Measurements from ENCODE around the gene TECTB.
A peak's percentile ranks its signal among the peaks of the same experiment; 100 is the strongest.

TECTB gene

DNA sequence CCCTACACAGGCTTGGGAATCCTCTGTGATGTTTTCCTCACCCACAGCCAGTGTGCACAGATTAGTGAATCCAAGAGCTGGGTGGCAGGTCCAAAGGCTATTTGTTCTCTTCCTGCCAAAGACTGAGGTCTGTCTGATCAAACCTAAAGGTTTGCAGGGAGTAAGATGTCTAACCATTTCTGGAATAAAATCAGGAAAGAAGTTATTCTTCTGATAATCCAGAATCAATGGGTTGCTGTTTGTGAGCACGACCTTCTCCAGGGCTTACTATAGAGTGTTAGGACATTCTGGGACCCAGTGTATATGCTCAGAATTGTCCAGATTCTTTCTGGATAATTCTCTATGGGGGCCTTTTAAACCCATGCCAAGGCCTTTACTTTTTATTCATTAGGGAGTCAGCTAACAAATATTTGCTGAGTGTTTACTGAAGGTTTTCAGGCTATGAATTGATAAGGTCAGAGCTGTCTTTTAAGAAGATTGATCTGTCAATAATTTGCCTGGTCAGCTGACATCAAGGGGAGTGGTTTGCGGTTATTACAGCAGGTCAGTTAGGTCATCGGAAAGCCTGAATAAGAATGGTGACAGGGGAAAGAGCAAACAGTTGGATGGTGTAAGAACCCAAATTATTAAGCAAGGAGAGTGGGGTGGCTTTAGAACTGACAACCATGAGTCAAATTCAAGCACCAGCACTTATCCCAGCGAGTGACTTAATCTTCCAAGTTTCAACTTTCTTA, 7.5 kb upstream of the TECTB start:
- no peak for DNase-seq (ENCODE audit: low spot score)

DNA sequence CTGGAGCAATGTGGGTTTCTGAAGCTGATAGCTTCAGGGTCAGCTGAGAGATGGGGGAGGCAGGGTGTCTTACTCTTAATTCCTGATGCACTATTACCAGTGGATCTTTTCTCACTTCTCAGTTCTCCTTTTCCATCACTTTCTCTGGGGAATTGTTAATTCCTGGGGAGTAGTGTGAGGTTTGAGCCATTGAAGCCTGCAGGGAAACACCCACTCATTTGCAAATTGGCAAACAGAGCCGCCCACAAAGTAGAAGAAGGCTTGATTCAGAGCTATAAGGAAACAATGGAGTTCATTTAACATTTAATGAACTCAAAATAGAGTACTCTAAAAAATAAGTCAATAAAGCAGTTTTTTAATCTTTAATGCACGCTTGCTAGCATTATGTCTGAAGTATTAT, 4.3 kb upstream of the TECTB start:
- DNase-seq (ENCODE audit: low spot score) = no peak

DNA sequence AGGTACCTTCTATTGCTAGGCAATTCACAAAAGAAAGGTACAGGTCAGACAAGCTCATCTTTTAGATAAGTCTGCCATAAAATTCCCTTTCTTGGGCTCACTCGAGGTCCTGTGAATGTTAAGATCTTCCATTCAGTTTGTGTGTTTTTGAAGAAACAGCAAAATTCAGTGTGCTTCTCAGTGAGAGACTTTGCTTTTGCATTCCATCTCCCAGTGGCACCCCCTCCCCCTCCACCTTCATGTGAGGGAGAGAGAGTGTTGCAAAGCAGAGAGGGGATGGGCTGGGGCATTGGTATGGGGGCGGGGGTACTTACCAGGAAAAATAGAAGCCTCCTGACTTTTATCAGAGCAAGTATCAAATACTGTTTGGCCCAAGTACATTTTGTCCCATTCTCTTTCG, 3.8 kb upstream of the TECTB start:
- DNase-seq (ENCODE audit: low spot score) = no peak

DNA sequence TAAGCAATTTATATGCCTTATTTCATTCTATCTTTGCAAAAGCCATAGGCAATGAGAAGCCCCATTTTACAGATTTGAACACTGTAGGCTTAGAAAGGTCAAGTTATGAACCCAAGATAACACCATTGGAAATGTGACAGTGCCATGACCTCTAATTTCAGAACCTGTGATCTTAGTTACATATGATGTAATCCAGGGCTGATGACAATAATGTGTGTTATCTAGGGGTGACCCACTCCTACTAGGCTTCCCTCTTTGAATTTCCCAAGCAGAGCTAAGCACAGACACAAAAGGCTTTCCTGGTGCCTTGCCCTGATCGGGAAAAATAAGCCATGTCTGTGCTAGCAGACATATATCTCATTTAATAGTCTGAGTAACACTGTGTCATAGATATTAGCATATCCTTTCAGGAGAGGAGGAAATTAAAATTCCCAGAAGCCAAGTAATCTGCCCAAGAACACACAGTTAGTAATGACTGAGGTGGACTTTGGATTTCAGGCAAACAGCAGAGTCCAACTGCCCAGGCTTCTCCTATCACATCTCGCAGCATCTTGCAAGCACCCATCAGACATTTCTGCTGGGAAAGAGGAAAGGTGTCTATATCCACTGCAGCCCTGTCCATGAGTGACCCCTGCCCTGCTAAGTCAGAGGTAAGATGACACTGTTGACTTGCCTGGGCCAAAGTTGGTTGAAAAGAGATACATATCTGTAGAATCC, 2.8 kb upstream of the TECTB start:
- DNase-seq (ENCODE audit: low spot score) = no peak

DNA sequence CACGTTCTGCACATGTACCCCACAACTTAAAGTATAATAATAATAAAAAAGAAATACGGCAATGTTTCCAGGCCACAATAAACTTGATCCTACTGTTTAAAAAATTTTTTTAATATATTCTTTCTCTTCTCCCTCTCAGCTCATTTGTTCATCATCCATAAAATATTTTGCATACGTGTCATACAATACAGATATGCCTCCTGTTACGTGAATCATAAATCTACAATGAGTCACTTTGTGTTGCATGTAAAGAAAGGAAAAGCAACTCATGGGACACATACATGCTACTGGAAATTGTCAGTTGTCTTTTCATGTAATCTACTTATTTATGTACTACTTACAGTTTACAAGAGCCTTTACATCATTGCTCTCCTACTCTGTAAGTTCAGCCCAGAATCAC, 1.1 kb upstream of the TECTB start:
- no peak for DNase-seq (ENCODE audit: low spot score)

DNA sequence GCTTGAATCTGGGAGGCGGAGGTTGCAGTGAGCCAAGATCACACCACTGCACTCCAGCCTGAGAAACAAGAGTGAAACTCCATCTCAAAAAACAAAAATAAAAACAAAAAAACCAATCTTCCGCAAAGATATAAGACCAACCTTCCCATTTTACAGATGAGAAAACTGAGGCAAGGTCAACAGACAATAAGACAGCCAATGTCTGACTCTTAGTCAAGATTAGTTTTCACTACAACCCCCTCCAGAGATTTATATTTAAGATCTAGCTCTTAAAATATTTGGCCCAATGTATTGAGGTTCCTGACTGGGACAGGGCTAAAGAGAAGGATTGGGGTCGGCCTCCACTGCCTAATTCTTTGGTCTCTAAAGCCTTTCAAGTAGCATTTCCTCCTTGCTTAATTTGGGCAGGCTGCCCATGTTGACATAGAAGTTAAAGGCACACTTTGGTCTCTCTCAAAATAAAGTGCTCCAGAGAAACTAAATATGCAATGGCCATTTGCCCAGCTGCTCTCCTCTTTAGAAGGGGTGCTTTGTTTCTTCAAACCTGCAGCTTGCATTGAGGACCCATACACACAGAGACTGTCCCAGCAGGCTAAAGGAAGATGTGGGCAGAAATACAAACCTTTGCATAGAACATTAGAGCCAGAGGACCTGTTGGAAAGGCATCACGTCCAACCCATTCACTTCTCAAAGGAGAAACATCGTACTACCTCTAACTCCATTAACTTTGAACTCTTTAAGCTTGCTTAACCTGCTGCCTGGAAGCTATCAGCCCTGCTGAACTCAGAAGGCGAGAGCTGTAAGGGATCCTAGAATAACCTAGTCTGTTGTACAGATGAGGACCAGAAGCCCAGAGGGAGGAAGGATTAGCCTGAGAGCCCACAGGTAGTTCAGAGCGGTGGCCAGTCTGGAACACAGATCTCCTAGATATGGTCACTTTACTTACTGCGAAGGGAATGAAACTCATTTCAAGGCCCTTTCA, 3.9 kb downstream of the TECTB start:
- no peak for DNase-seq (ENCODE audit: low spot score)

DNA sequence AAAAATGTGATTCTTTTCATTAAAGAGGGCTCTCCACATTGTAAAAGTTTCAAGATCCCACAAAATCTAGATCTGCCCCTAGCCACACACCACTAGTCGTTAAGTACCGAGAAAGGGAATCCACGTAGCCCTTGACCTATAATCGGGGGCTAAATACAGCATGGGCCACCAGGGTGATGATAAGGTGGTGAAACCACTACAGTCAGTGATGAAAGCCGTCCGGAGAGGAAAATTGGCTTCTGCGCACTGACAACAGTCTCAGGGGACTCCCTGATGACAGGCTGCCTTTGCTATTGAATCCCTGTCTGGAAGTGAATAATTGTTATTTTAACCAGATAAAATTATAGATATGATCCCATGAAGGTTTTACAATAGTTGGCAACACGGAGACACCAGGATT, 4.6 kb downstream of the TECTB start:
- no peak for DNase-seq (ENCODE audit: low spot score)

DNA sequence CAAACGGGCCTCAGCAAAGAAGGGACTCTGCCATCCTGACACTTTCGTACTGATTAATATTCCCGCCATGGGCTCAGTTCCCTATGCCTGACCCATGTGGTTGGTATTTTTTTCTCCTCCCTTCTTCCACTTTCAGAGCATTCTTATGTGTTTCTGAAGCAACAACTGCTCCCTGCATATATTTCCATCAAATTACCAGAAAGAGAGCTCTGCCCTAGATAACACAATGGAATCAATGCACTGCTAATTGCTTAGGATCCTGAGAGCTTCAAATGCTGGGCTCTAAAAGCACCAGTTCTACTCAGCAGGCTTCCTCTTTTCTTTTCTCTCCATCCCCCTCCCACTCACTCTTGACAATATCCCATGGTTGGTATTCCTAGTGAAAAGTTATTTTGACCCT, 5.3 kb downstream of the TECTB start:
- DNase-seq (ENCODE audit: low spot score) = no peak

DNA sequence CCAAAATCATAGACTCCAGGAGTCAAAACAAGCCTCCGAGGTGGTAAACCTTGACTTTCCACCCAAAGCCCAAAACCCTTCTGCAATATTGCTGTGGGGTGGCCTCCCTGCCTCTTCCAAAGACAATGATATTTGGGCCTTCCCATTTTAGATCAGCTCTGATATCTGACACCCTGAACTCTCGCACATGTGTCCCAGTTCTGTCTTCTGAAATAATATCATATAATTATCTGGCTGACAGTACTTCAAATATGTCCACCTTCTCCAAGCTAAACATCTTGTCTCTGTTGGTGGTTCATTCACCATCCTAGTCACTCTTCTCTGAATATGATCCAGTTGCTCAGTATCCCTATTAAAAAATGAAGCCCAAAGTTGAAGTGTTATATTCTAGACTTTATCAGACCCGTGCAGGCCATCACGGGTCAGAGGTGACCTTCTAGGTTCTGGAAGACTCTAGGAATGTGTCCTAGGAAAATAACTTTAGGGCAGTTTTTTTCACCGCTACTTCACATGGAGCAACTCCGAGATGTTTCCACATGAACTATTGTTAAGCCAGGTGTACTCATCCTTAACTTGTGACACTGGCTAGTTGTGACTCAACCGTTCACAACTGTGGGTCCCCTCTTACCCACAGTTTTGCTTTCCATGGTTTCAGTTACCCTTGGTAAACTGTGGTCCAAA, 6.3 kb downstream of the TECTB start:
- no peak for DNase-seq (ENCODE audit: low spot score)

DNA sequence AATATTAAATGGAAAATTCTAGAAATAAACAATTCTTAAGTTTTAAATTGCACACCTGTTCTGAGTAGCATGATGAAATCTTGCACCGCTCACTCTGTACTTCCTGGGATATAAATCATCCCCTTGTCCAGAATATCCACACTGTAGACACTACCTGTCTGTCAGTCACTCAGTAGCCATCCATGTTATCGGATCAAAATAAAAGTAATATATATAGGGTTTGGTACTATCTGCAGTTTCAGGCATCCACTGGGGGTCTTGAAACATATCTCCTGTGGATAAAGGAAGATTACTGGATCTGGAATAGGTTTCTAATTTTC, 6.8 kb downstream of the TECTB start:
- DNase-seq (ENCODE audit: low spot score) = no peak

DNA sequence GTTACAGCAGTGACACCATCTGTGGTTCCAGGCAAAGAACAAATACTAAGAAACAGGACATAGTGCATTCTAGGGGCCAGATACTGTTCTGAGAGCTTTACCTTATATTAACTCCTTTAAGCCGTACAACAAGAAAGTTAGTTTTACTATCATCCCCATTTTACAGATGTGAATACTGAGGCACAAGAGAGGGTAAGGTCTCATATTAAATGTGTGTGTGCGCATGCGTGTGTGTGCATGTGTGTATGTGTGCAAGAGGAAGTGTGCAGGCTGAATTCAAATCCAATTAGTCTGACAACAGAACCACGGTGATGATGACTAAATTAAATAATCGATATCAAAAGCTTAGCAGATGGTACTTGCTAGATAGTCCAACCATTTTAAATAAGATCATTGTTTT, 11.0 kb downstream of the TECTB start:
- no peak for DNase-seq (ENCODE audit: low spot score)

DNA sequence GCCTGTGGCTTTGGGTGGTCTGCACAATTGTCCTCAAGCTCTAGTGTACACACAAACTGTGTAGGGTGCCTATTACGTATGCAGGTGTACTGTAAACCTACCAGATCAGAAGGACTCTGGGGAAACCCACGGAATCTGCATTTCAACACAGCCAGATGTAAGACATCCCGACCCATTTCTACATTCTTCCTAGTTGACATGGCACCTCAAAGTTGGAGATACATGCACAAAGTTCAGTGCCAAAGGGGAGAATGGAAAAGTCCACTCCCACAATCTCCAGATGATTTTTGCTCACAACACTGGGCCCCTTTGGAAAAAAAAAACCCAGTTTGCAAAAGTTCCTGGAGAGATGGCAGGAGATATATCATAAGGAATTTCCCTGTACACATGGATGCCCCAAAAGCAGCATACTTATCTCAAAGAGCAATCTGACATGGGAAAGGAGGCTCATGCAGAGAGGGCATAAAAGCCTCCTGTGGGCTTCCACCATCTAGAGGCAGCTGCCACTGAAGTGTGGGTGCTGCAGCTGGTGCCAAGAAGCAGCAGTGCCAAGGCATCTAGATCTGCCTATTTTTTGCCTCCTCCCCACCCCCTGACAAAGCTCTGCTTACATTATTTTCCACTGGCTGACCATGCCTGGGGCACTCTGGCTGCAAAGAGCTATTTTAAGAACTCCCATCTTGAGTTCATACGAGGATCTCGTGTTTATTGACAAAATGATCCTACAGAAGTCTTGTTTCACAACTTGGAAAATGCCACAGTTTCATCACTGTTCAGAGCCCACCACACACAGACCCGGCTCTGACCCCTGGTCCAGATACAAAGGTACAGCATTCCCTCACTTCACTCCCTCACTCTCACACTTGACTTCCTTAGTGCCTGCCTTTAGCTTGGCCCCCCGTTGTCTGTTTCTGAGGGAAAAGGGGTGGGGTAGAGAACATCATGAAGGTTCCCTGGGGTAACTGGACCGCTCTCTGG, 12.9 kb downstream of the TECTB start:
- DNase-seq (ENCODE audit: low spot score) = no peak

DNA sequence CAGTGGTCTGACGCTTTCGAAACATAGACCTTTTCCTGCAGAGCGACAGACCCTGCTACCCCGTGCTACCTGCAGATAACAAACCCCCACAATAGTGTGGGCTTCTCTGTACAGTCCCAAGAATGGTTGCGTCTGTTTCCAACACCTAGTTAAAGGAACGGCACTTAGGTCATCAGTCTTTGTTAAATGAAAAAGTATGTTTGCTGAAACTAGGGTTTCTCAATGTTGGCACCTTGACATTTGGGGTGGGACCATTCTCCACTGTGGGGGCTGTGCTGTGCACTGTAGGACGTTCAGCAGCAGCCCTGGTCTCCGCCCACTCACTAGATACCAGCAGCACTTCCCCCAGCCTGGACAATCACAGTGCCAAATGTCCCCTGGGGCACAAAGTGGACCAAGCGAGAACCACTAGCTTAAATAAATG, 13.7 kb downstream of the TECTB start:
- no peak for DNase-seq (ENCODE audit: low spot score)

DNA sequence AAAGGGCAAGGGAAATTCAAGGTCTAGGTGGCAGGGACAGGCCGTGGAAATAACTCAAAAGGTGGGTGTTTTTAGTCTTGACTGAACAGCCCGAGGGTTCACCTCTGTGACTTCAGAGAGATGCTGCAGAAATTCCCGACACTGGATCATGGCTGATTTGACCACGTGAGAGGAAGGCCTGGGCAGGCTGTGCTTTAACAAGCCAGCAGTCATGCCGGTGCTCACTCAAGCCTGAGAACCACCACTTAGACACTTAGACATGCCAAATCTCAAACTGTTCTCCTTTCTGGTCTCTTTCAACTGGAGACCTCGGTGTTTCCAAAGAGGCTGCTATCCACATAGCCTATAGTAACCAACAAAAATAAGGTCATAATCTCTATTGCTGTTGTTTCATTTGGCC, 15.4 kb downstream of the TECTB start:
- DNase-seq (ENCODE audit: low spot score) = no peak

DNA sequence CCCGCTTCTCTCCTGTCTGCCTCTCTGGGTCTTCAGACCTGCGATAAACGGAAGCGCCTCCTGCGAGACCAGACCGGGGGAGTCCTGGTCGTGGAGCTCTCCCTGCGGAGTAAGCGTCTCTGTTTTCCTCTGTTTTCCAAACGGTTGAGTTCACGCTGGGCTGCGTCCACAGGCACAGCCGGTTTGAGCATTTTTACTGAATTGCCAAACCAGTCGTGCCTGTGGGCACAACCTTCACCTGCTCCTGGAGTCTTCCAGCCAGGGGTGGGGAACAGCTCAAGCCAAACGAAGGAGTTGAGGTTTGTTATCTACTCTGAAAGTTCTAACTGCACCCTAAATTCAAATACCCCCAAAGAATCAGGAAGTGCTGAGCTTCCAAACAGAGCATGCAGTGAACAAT, 16.3 kb downstream of the TECTB start:
- DNase-seq (ENCODE audit: low spot score) = no peak

DNA sequence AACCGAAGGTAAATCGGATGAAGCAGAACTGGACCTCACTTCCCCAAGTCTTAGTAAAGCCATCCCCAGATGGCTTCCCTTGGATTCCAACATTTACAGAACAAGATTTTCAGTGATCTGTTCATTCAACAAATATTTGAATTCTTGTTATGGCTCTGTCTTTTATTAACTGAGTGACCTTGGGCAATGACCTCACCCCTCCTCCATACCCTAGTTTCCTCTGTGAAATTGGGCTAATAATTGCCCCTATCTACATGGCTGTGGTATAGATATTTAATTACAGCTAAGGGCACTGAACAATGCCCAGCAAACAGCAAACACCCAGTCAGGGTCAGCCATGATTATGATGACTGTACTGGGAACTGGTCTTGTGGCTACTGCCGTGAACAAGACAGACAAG, 19.1 kb downstream of the TECTB start:
- DNase-seq (ENCODE audit: low spot score) = no peak

DNA sequence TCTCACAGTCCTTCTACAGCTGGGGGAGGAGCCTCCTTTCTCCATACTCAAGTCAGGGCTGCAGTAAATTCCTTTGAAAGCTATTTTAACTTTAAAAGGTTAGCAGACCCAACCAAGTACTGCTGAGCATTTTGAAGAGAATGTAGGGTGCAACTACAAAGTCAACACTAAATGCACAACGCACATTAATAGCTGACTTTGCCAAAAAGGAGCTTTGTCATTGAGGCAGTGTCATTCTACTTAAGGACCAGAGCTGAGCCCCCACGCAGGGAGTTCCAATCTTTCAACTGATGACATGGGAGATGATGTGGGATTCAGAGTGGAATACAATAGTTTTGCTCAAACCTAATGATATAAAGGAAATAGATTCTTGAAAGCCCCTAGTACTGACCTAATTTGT, 20.3 kb downstream of the TECTB start:
- no peak for DNase-seq (ENCODE audit: low spot score)

DNA sequence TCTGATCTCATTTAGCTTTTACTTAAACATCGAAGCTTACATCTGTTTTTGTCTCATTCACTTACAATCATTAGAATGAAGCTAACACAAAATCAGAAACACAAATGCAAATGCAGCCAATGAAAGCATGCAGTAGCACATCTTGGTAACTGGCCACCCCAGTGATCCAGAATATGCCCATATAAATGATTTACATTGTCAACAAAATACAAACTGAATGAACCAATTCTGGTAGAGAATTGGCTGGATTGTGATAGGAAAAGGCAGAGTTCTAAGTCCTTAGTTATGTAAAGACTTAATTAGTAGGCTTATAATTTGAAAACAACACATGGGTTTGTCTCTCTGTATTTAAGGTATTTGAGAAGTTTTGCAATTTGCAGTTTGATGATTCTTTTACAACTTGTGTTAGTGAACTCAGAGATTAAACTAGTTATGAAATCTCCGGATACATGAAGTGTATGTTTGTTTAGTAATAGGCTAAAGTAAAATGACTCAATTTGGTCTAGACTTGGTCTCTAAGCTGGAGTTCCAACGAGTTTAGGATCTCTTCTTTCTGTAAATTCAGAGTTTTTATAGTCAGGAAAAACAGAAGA, 21.2 kb downstream of the TECTB start:
- no peak for DNase-seq (ENCODE audit: low spot score)

DNA sequence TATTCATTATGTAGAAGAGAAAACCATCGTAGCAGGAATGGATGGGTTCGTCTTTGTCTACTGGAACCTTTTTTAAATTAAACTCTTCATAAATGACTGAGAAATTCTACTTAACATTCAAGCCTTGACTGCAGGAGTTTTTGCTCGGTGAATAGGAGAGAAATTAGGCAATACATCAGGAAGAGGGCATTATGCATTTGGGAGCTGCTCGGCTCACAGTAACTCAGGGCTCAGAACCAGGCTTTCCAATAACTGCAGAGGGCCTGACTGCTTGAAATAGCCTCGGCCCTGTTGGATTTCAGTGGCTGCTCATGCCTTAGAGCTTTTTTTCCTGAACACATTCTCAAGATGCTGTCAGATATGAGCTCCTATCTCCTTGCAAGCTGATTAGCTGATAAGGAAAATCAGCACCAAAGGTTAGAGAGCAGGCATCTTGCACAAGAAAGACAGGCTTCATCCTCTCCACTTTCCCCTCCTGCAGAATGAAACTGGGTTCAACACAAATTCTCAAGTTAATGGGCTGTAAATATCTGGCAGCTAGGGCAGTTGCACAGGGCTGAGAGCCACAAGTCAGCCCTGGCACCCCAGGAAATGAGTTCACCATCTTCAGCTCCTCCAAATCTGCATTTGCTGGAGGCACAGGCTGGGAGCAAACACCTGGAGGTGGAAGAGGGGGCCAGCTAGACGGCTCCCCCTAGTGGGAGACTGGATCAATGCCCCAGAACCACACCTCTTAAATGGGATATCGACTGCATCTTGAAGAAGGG, 24.3 kb downstream of the TECTB start:
- DNase-seq (ENCODE audit: low spot score) = peak; percentile 67

DNA sequence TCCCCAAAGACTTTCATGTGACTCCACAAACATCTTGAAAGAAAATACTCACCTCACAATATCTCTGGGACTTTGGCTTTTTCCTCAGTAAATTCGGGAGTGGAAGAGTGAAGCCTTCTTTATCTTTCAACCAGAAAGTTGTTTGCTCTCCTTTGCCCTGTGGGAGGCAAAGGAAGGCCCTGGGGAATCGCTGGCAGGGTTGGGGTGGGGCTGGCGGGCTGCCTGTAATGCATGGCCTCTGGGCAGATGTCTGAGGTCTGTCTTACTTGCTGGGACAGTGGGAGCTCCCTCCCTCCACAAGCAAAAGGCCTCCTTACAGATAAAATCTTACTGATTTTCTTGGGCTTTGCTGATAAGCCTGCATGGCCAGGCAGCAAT, 24.9 kb downstream of the TECTB start:
- DNase-seq (ENCODE audit: low spot score) = no peak
